ENCODE measurements around the gene SLC17A9.

The SLC17A9 gene

DNA sequence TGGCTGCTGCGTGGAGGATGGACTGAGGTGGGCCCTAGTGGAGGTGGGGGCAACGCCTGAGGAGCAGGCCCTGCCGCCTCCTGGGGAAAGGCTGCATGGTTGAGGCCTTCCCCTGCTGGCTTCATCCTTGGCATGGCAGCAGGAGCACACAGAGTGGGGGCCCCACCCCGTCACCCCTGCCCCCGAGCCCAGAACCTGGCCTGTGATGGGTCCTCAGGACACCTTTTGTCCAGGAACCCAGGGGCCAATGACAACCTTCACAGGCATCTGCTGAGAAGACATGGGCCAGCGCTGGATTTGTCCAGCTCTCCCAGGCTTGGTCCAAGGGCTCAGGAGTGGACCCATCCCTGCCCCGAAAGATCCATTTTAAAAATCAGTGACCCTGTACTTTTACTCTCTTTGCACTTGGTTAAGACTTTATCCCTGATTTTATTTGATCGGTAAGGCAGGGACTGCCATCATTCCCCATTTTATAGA is 575 bp upstream of the SLC17A9 start:
- no peak overlapping the region for H3K4me3 ChIP-seq (replicated peaks; ENCODE audit: low read depth, low read length)

DNA sequence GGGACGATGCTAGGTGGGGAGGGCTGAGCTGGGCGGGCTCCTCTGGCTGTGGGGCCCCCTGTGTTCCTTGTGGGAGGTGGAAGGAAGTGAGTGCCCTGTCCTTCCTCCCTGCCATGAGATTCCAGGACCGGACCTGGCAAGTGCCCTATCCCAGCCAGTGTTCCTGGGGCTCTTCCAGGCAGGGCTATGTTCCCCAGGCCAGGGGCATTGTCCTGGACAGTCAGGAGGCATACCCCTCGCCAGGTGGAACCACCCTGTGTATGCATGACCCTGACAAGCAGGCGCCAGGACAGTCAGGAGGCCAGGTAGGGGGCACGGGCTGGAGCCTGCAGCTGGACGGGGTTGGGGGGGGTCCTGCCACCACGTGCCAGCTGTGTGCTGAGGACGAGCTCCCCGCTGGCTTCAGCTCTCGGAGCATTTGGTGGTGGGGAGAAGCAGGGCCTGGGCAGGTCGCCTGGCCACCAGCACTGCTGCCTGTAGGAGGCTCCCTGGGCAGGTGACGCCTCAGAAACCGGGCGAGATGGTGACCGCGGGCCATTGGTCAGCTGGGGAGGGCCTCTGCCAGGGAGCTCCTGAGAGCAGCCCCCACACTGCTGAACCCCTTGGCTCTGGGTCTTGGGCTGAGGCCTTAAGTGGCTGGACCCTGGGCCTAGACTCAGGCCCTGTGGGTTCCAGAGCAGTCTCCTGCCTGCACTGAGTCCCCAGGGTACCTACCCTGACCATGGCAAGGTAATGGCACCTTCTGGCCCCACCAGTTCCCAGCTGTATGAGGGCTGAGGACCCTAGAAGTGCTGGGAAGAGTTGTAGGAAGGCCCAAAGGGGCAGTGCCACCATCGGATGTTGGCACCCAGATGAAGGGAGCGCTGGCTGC is 694 bp downstream of the SLC17A9 start:
- DNase-seq (ENCODE audit: low read depth), result no peak
- H3K4me3 ChIP-seq (replicated peaks; ENCODE audit: low read depth, low read length), result peak overlapping the region; percentile 27
- TF ChIP-seq, protein P1, sequence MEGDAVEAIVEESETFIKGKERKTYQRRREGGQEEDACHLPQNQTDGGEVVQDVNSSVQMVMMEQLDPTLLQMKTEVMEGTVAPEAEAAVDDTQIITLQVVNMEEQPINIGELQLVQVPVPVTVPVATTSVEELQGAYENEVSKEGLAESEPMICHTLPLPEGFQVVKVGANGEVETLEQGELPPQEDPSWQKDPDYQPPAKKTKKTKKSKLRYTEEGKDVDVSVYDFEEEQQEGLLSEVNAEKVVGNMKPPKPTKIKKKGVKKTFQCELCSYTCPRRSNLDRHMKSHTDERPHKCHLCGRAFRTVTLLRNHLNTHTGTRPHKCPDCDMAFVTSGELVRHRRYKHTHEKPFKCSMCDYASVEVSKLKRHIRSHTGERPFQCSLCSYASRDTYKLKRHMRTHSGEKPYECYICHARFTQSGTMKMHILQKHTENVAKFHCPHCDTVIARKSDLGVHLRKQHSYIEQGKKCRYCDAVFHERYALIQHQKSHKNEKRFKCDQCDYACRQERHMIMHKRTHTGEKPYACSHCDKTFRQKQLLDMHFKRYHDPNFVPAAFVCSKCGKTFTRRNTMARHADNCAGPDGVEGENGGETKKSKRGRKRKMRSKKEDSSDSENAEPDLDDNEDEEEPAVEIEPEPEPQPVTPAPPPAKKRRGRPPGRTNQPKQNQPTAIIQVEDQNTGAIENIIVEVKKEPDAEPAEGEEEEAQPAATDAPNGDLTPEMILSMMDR (IDR thresholded peaks at IDR 0.05; ENCODE audit: low read length, missing control alignments), result no peak

More for the DNA sequence above, 575 bp upstream of the SLC17A9 start:
- DNase-seq (ENCODE audit: low read depth), result no peak
- TF ChIP-seq, protein P1 (IDR thresholded peaks at IDR 0.05; ENCODE audit: low read length, missing control alignments), result no peak

DNA sequence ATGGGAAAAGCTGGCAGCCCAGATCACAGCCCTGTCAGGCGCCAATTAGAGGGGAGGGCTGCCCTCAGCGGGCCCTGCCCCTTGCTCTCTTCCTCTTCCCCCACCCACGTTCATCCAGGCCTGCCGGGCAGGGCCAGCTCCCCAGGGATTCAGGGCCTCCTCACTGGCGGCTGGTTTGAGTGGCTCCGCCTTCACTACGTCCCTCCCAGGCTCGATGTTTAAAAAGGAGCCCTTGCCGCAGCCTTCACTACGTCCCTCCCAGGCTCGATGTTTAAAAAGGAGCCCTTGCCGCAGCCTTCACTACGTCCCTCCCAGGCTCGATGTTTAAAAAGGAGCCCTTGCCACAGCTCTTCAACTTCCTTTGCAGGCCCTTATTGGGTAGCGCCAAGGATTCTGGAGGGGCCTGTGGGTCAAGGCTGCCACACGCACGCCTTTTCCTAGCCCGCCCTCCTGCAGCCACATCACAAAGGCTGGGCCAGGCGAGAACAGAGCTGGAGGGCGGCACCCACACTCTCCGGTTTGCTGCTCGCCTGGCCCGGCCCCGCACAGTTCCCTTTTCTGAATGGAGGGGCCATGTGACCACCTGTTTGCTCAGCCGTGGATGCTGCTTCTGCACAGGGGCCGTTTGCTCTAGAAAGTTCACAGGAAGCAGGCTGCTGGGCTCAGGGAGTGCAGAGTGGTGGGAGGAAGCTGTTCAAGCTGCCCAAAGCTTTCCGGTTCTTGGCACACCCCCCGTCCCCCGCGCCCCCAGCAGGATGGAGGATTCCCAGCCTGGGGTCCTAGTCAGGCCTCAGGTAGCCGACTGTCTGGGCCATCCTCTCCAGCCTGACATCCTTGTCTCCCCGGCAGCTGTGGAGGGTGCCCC is 1.6 kb downstream of the SLC17A9 start:
- H3K4me3 ChIP-seq (replicated peaks; ENCODE audit: low read depth, low read length), result peak overlapping the region; percentile 27
- peak; percentile 71 for DNase-seq (ENCODE audit: low read depth)
- TF ChIP-seq, protein P1 (IDR thresholded peaks at IDR 0.05; ENCODE audit: low read length, missing control alignments), result no peak

DNA sequence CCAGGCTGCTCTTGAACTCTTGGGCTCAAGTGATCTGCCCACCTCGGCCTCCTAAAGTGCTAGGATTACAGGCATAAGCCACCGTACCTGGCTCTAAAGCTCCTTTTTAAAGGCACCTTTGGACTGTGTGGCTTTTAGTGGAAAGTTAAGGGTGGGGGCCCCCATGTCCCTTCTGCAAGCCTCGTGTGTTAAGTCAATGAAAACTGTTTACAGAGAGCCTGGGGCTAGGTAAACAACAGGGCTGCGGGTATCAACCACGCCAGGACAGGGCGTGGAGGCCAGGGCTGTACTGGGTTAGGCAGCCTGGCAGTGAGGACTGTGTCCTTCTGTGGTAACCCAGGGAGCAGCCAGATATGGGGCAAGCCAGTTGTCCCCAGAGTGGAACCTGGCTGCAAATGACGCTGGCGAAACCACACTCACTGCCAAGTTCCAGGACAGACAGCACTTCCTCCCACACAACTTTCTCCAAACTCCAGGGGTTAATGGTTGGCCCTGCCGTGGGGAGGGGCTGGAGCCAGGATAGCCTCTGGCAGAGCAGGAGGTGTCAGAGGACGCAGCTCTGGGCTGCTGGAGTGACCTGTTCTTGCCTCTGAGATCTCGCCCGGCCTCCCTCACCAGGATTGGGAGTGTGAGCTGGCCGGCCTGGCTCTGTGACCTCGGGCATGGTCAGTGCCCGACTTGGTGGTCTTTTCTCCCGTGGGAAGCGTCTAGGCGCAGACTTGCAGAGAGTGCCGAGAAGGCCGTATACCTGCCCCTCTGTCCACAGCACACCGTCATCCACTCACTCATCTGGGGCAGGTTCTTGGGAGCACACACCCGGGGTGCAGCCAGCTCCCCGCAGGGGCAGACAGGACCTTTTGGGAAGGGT is 3.2 kb downstream of the SLC17A9 start:
- TF ChIP-seq, protein P1 (IDR thresholded peaks at IDR 0.05; ENCODE audit: low read length, missing control alignments), result no peak
- no peak overlapping the region for H3K4me3 ChIP-seq (replicated peaks; ENCODE audit: low read depth, low read length)
- DNase-seq (ENCODE audit: low read depth), result no peak

DNA sequence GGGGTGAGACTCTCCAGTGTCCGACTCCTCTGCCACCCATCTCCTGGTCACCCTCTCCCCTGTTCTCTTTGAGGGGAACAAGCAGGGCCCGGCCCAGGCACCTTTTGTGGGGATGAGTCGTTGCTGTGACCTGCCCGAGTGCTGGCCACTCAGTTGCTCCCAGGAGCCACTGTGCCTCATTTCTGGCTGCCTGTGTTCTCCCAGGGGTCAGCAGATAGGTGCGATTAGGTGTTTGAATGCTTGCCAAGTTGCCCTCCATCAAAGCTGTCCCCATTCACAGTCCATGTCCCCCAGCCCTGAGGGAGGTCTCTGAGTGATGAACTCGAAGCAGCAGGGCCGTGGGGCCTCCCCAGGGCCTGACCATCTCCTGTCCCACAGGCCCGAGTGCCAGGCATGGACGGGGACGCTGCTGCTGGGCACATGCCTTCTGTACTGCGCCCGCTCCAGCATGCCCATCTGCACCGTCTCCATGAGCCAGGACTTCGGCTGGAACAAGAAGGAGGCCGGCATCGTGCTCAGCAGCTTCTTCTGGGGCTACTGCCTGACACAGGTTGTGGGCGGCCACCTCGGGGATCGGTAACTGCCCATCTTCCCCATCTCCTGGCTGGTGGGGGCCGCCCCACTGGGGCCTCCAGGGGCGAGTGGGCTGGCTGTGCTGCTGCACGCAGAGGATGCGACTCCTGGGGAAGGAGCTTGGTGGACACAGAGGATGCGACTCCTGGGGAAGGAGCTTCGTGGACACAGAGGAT is 4.1 kb downstream of the SLC17A9 start:
- TF ChIP-seq, protein P1 (IDR thresholded peaks at IDR 0.05; ENCODE audit: low read length, missing control alignments), result no peak
- no peak overlapping the region for H3K4me3 ChIP-seq (replicated peaks; ENCODE audit: low read depth, low read length)
- no peak for DNase-seq (ENCODE audit: low read depth)

All from fibroblast of pulmonary artery (primary cell).